NOMO-1 treated with DMSO at 0.1 percent for 48 hours (cell line): ENCODE results near the gene CUX1.

Experiments used
- DNase-seq: peaks from one replicate; lab custom pipeline; 2025; ENCODE audit not compliant: unreplicated experiment; lab: John Stamatoyannopoulos, UW

Gene CUX1

GRCh38 chr7:101952355-101953247 is 135.2 kb downstream of the CUX1 start:
- DNase-seq: peak; percentile 45

- DNase-seq: peak; percentile 86
These were observed 135.9 kb downstream of the CUX1 start for GRCh38 chr7:101953248-101953819.

- DNase-seq: no peak
These were observed 137.1 kb downstream of the CUX1 start for GRCh38 chr7:101954499-101954898.

- no peak for DNase-seq
These were observed 138.7 kb downstream of the CUX1 start for GRCh38 chr7:101956130-101956529.

- no peak for DNase-seq
These were observed 140.5 kb downstream of the CUX1 start for GRCh38 chr7:101957744-101958525.

- DNase-seq: no peak
These were observed 141.9 kb downstream of the CUX1 start for GRCh38 chr7:101959342-101959741.

GRCh38 chr7:101959829-101960228 is 142.4 kb downstream of the CUX1 start:
- no peak for DNase-seq

GRCh38 chr7:101960323-101960722 is 142.9 kb downstream of the CUX1 start:
- no peak for DNase-seq

- DNase-seq: no peak
These were observed 143.7 kb downstream of the CUX1 start for GRCh38 chr7:101960985-101961708.

- no peak for DNase-seq
These were observed 144.4 kb downstream of the CUX1 start for GRCh38 chr7:101961811-101962210.

GRCh38 chr7:101963693-101964092 is 146.3 kb downstream of the CUX1 start:
- DNase-seq: no peak

GRCh38 chr7:101964680-101965452 is 147.4 kb downstream of the CUX1 start:
- no peak for DNase-seq

GRCh38 chr7:101968720-101969466 is 151.5 kb downstream of the CUX1 start:
- DNase-seq: no peak

- no peak for DNase-seq
These were observed 152.7 kb downstream of the CUX1 start for GRCh38 chr7:101969997-101970585.

GRCh38 chr7:101970801-101971200 is 153.4 kb downstream of the CUX1 start:
- no peak for DNase-seq

- no peak for DNase-seq
These were observed 154.0 kb downstream of the CUX1 start for GRCh38 chr7:101971457-101971856.

- DNase-seq: no peak
These were observed 155.2 kb downstream of the CUX1 start for GRCh38 chr7:101972627-101973026.

- DNase-seq: no peak
These were observed 155.7 kb downstream of the CUX1 start for GRCh38 chr7:101973130-101973529.

- no peak for DNase-seq
These were observed 157.0 kb downstream of the CUX1 start for GRCh38 chr7:101974393-101974792.
